HepG2 (cell line): ENCODE results near the gene ENDOG. TPM values are rescaled to one million over a fixed set of nuclear protein-coding genes. Genes with fewer than 3 reads are reported as not detected.

ENCODE experiments used
- HHEX ChIP-seq: IDR thresholded peaks from 2 replicates; pipeline ENCODE4 v1.6.1; 2016; ENCODE audit warnings: control low read depth
- JARID2 ChIP-seq: sonication (generic); formaldehyde crosslinking; IDR thresholded peaks from 2 replicates; pipeline ENCODE4 v1.8.1; 2023; ENCODE audit warnings: missing genetic modification reagents, inconsistent platforms; ENCODE audit not compliant: insufficient replicate concordance
- KDM1A ChIP-seq: IDR thresholded peaks from 2 replicates; pipeline ENCODE4 v1.6.1; 2016; ENCODE audit warnings: missing compliant biosample characterization
- LBX2 ChIP-seq: sonication (generic); formaldehyde crosslinking; IDR thresholded peaks from 2 replicates; pipeline ENCODE4 v1.5.0; 2020; ENCODE audit warnings: missing genetic modification reagents, mild to moderate bottlenecking, borderline replicate concordance
- MIER2 ChIP-seq: IDR thresholded peaks from 2 replicates; pipeline ENCODE4 v1.6.1; 2016; ENCODE audit warnings: missing biosample characterization, missing genetic modification reagents
- MLLT10 ChIP-seq: sonication (generic); formaldehyde crosslinking; IDR thresholded peaks from 2 replicates; pipeline ENCODE4 v1.4.0; 2020; ENCODE audit warnings: missing genetic modification reagents
- NCOA5 ChIP-seq: sonication (generic); formaldehyde crosslinking; IDR thresholded peaks from 2 replicates; pipeline ENCODE4 v1.4.0; 2020; ENCODE audit warnings: missing genetic modification reagents
- NCOR1 ChIP-seq: fragments of 200-600 bp; sonication (generic); IDR thresholded peaks from 2 replicates; pipeline ENCODE4 v1.7.0; 2017; ENCODE audit warnings: antibody characterized with exemption, low read length, borderline replicate concordance
- RARG ChIP-seq: sonication (generic); formaldehyde crosslinking; IDR thresholded peaks from 2 replicates; pipeline ENCODE4 v1.4.0; 2020; ENCODE audit warnings: low read depth, mild to moderate bottlenecking, missing genetic modification reagents
- RERE ChIP-seq: IDR thresholded peaks from 2 replicates; pipeline ENCODE4 v1.6.1; 2016; ENCODE audit warnings: low read depth, missing genetic modification reagents, missing compliant biosample characterization
- RFXANK ChIP-seq: IDR thresholded peaks from 2 replicates; pipeline ENCODE4 v1.6.1; 2016
- TARDBP ChIP-seq: sonication (generic); formaldehyde crosslinking; IDR thresholded peaks from 2 replicates; pipeline ENCODE4 v1.8.0; 2022; ENCODE audit warnings: mild to moderate bottlenecking, missing genetic modification reagents
- ZBTB7B ChIP-seq: sonication (generic); formaldehyde crosslinking; IDR thresholded peaks from 2 replicates; pipeline ENCODE4 v1.4.0; 2020; ENCODE audit warnings: missing genetic modification reagents
- ZGPAT ChIP-seq: IDR thresholded peaks from 2 replicates; pipeline ENCODE4 v1.6.1; 2016; ENCODE audit warnings: mild to moderate bottlenecking
- ZNF281 ChIP-seq: sonication (generic); formaldehyde crosslinking; IDR thresholded peaks from 2 replicates; pipeline ENCODE4 v1.4.0; 2020; ENCODE audit warnings: missing genetic modification reagents, borderline replicate concordance
- ZNF441 ChIP-seq: sonication (generic); formaldehyde crosslinking; IDR thresholded peaks from 2 replicates; pipeline ENCODE4 v1.7.0; 2021; ENCODE audit warnings: missing genetic modification reagents, borderline replicate concordance
- ZNF724P ChIP-seq: sonication (generic); formaldehyde crosslinking; IDR thresholded peaks from 2 replicates; pipeline ENCODE4 v1.8.0; 2022; ENCODE audit warnings: missing genetic modification reagents, borderline replicate concordance
- polyA plus RNA-seq, 8 experiments: library from polyadenylated mRNA; depleted of rRNA in 3 of 8; stranded (reverse) in 7 of 8; unstranded in 1 of 8; fragments of >200 nt; fragmentation: Illumina TruSeq in 4 of 8; extraction: Trizol in 4 of 8; gene quantifications; 2 replicates each; pipeline versions ENCODE4 v1.2.1 to v1.2.3, GENCODE V29; 2011 to 2016; ENCODE audit warnings: low read depth in 4 of 8, missing spikeins in 1 of 8, mixed read lengths in 1 of 8; ENCODE audit not compliant: insufficient read depth in 1 of 8
- total RNA-seq, 5 experiments: library from RNA; depleted of rRNA; stranded (reverse); fragments of >200 nt; fragmentation: Illumina TruSeq; extraction: Trizol; gene quantifications; 2 replicates each; pipeline ENCODE4 v1.2.3, GENCODE V29; 2016; ENCODE audit warnings: low read depth in 1 of 5

Gene ENDOG
- total and polyA plus RNA-seq, 2 of the 13 experiments (the other 11 are each of a cell fraction or from before 2014, with no cell fraction given) = 26.3 to 28.8 TPM

- TF ChIP-seq ZNF281 (CRISPR knock-in tag) = peak; percentile 61; the same call in 1 of the 2 replicates
- TF ChIP-seq NCOA5 (CRISPR knock-in tag) = no peak
- no peak for TF ChIP-seq MLLT10 (CRISPR knock-in tag)
- TF ChIP-seq ZGPAT = peak; percentile 93
- TF ChIP-seq TARDBP = peak; percentile 96
- TF ChIP-seq ZNF724P (CRISPR knock-in tag) = peak; percentile 98
- peak; percentile 72; the same call in 1 of the 2 replicates for TF ChIP-seq RFXANK (CRISPR knock-in tag)
- TF ChIP-seq LBX2 (CRISPR knock-in tag) = peak; percentile 96
- no peak for TF ChIP-seq JARID2 (CRISPR knock-in tag)
- TF ChIP-seq ZBTB7B (CRISPR knock-in tag) = peak; percentile 86
- TF ChIP-seq KDM1A (CRISPR knock-in tag) = no peak
- TF ChIP-seq ZNF441 (CRISPR knock-in tag) = peak; percentile 73; the same call in 1 of the 2 replicates
- no peak for TF ChIP-seq RARG (CRISPR knock-in tag)
- TF ChIP-seq MIER2 = 0 out of 2 replicates have a peak, but pooled peaks have one; percentile 35
- TF ChIP-seq RERE = peak; percentile 43; the same call in 1 of the 2 replicates
- peak; percentile 31; the same call in 1 of the 2 replicates for TF ChIP-seq NCOR1
- TF ChIP-seq HHEX = no peak
Observed at GRCh38 chr9:128786681-128787601, 31.4 kb upstream of the ENDOG start, which contains the start of gene TBC1D13 (continued).
